HepG2 (cell line): Measurements from ENCODE around the gene PCYOX1L. TPM values are rescaled to one million over a fixed set of nuclear protein-coding genes. Genes with fewer than 3 reads are reported as not detected.

ENCODE experiments used
- AKAP8 ChIP-seq: sonication (generic); formaldehyde crosslinking; IDR thresholded peaks from 2 replicates; pipeline ENCODE4 v1.5.1; 2020; ENCODE audit warnings: mild to moderate bottlenecking, missing genetic modification reagents
- CBX1 ChIP-seq: IDR thresholded peaks from one replicate; pipeline ENCODE4 v1.6.1; 2016; ENCODE audit warnings: antibody characterized with exemption, low read depth
- ESRRA ChIP-seq: sonication (generic); formaldehyde crosslinking; IDR thresholded peaks from 2 replicates; pipeline ENCODE4 v1.5.1; 2020; ENCODE audit warnings: mild to moderate bottlenecking, low read depth, missing genetic modification reagents
- FOXA3 ChIP-seq: IDR thresholded peaks from 2 replicates; pipeline ENCODE4 v1.6.1; 2016; ENCODE audit warnings: missing genetic modification reagents, missing compliant biosample characterization
- FOXK2 ChIP-seq: fragments of 450-650 bp; IDR thresholded peaks from 2 replicates; pipeline ENCODE4 v1.6.1; 2016
- HMGXB4 ChIP-seq, 2 experiments: sonication (generic) in 1 of 2; formaldehyde crosslinking in 1 of 2; IDR thresholded peaks; 2 replicates each; pipeline versions ENCODE4 v1.4.0 to v1.6.1; 2018 to 2020; ENCODE audit warnings: missing genetic modification reagents in 2 of 2, borderline replicate concordance in 1 of 2, low read depth in 1 of 2, mild to moderate bottlenecking in 1 of 2, missing biosample characterization in 1 of 2
- MATR3 ChIP-seq: sonication (generic); formaldehyde crosslinking; IDR thresholded peaks from 2 replicates; pipeline ENCODE4 v1.4.0; 2020; ENCODE audit warnings: missing genetic modification reagents
- MXD3 ChIP-seq: IDR thresholded peaks from 2 replicates; pipeline ENCODE4 v1.6.1; 2016; ENCODE audit warnings: mild to moderate bottlenecking, missing biosample characterization, missing genetic modification reagents
- NCOA5 ChIP-seq: sonication (generic); formaldehyde crosslinking; IDR thresholded peaks from 2 replicates; pipeline ENCODE4 v1.4.0; 2020; ENCODE audit warnings: missing genetic modification reagents
- RARA ChIP-seq: IDR thresholded peaks from 2 replicates; pipeline ENCODE4 v1.6.1; 2016; ENCODE audit warnings: missing genetic modification reagents, missing compliant biosample characterization
- SIX1 ChIP-seq: sonication (generic); formaldehyde crosslinking; IDR thresholded peaks from 2 replicates; pipeline ENCODE4 v1.4.0; 2020; ENCODE audit warnings: missing genetic modification reagents, borderline replicate concordance
- TEAD2 ChIP-seq: sonication (generic); formaldehyde crosslinking; IDR thresholded peaks from 2 replicates; pipeline ENCODE4 v1.9.0; 2021; ENCODE audit warnings: missing genetic modification reagents
- TEF ChIP-seq: sonication (generic); formaldehyde crosslinking; IDR thresholded peaks from 2 replicates; pipeline ENCODE4 v1.5.0; 2020; ENCODE audit warnings: missing genetic modification reagents
- ZBTB38 ChIP-seq: sonication (generic); formaldehyde crosslinking; IDR thresholded peaks from 2 replicates; pipeline ENCODE4 v1.5.1; 2020; ENCODE audit warnings: mild to moderate bottlenecking, missing genetic modification reagents
- ZBTB42 ChIP-seq: sonication (generic); formaldehyde crosslinking; IDR thresholded peaks from 2 replicates; pipeline ENCODE4 v1.5.0; 2020; ENCODE audit warnings: mild to moderate bottlenecking, missing genetic modification reagents
- ZEB1 ChIP-seq: IDR thresholded peaks from 2 replicates; pipeline ENCODE4 v1.6.1; 2012; ENCODE audit warnings: mild to moderate bottlenecking, low read depth, inconsistent platforms; ENCODE audit not compliant: insufficient replicate concordance
- ZNF382 ChIP-seq: sonication (generic); formaldehyde crosslinking; IDR thresholded peaks from 2 replicates; pipeline ENCODE4 v1.5.0; 2020; ENCODE audit warnings: missing genetic modification reagents, mild to moderate bottlenecking, borderline replicate concordance
- ZNF432 ChIP-seq: sonication (generic); formaldehyde crosslinking; IDR thresholded peaks from 2 replicates; pipeline ENCODE4 v1.5.0; 2020; ENCODE audit warnings: missing genetic modification reagents, mild to moderate bottlenecking, borderline replicate concordance
- ZNF747 ChIP-seq: sonication (generic); formaldehyde crosslinking; IDR thresholded peaks from 2 replicates; pipeline ENCODE4 v1.8.1; 2023; ENCODE audit warnings: missing genetic modification reagents, mild to moderate bottlenecking, borderline replicate concordance
- polyA plus RNA-seq, 8 experiments: library from polyadenylated mRNA; depleted of rRNA in 3 of 8; stranded (reverse) in 7 of 8; unstranded in 1 of 8; fragments of >200 nt; fragmentation: Illumina TruSeq in 4 of 8; extraction: Trizol in 4 of 8; gene quantifications; 2 replicates each; pipeline versions ENCODE4 v1.2.1 to v1.2.3, GENCODE V29; 2011 to 2016; ENCODE audit warnings: low read depth in 4 of 8, missing spikeins in 1 of 8, mixed read lengths in 1 of 8; ENCODE audit not compliant: insufficient read depth in 1 of 8
- total RNA-seq, 5 experiments: library from RNA; depleted of rRNA; stranded (reverse); fragments of >200 nt; fragmentation: Illumina TruSeq; extraction: Trizol; gene quantifications; 2 replicates each; pipeline ENCODE4 v1.2.3, GENCODE V29; 2016; ENCODE audit warnings: low read depth in 1 of 5
- TF ChIP-seq, protein P1 (sequence below): sonication (generic); formaldehyde crosslinking; IDR thresholded peaks from 2 replicates; pipeline ENCODE4 v1.8.1; 2022; ENCODE audit warnings: low read depth, mild to moderate bottlenecking, missing genetic modification reagents
- TF ChIP-seq, protein P2 (sequence below): sonication (generic); formaldehyde crosslinking; IDR thresholded peaks from 2 replicates; pipeline ENCODE4 v1.4.0; 2020; ENCODE audit warnings: missing genetic modification reagents
- TF ChIP-seq, protein P3 (sequence below): IDR thresholded peaks from 2 replicates; pipeline ENCODE4 v1.6.1; 2016; ENCODE audit warnings: control low read depth

The PCYOX1L gene
- total and polyA plus RNA-seq, 2 of the 13 experiments (the other 11 are each of a cell fraction or from before 2014, with no cell fraction given) = 1.00 to 3.7 TPM

DNA sequence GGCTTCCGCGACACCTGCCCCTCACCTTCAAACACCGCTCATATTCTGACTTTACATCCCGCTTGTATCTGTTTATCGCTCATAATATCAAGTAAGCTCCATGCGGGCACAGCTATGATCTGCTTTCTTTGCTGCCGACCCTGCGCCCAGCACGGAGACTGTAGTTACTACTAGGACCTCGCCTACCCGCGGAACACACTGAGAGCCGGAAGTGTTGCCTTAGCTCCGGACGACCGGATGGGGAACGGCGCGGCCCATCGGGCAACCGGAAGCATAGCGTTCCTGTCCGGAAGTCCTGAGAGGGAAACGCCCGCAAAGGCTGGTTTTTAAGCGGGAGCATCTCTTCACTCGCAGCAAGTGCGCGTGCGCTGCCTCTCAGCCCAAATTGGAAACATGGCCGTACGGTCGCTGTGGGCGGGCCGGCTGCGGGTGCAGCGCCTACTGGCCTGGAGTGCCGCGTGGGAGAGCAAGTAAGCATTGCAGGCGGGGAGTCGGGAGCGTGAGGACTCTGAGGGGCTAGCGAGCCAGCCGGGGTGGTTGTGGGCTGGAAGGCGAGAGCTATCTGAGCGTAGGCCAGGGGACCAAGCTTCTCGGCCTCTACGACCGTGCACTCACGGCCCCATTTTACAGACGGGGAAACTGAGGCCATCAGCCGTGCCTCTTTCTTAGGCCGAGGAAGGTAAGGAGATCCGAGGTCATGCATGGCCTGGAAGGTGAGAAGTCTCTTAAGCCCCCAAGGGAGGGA lies 12.5 kb upstream of the PCYOX1L start, which contains the start of gene GRPEL2 (continued):
- TF ChIP-seq HMGXB4 (CRISPR knock-in tag; IDR thresholded peaks at IDR 0.05; ENCODE audit: borderline replicate concordance in 1 of 2, low read depth in 1 of 2) (peak; percentile 76 to 84), NCOA5 (no peak), ZEB1 (no peak), RARA (peak; percentile 29), AKAP8 (no peak; the same call in 1 of the 2 replicates), ZBTB38 (CRISPR knock-in tag) (peak; percentile 77), ZBTB42 (0 out of 2 replicates have a peak, but pooled peaks have one; percentile 58), TEAD2 (CRISPR knock-in tag) (no peak), TEF (CRISPR knock-in tag) (peak; percentile 21; the same call in 1 of the 2 replicates), ESRRA (no peak; the same call in 1 of the 2 replicates), ZNF432 (CRISPR knock-in tag) (no peak), ZNF747 (CRISPR knock-in tag) (peak; percentile 64; the same call in 1 of the 2 replicates), ZNF382 (CRISPR knock-in tag) (no peak), FOXA3 (CRISPR knock-in tag) (no peak; the same call in 1 of the 2 replicates), CBX1 (peak; percentile 19), MATR3 (CRISPR knock-in tag) (no peak), FOXK2 (peak; percentile 84), SIX1 (CRISPR knock-in tag) (0 out of 2 replicates have a peak, but pooled peaks have one; percentile 13), MXD3 (CRISPR knock-in tag) (0 out of 2 replicates have a peak, but pooled peaks have one; percentile 65)
- TF ChIP-seq, protein P1, sequence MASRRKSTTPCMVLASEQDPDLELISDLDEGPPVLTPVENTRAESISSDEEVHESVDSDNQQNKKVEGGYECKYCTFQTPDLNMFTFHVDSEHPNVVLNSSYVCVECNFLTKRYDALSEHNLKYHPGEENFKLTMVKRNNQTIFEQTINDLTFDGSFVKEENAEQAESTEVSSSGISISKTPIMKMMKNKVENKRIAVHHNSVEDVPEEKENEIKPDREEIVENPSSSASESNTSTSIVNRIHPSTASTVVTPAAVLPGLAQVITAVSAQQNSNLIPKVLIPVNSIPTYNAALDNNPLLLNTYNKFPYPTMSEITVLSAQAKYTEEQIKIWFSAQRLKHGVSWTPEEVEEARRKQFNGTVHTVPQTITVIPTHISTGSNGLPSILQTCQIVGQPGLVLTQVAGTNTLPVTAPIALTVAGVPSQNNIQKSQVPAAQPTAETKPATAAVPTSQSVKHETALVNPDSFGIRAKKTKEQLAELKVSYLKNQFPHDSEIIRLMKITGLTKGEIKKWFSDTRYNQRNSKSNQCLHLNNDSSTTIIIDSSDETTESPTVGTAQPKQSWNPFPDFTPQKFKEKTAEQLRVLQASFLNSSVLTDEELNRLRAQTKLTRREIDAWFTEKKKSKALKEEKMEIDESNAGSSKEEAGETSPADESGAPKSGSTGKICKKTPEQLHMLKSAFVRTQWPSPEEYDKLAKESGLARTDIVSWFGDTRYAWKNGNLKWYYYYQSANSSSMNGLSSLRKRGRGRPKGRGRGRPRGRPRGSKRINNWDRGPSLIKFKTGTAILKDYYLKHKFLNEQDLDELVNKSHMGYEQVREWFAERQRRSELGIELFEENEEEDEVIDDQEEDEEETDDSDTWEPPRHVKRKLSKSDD (CRISPR knock-in tag) = peak; percentile 85; the same call in 1 of the 2 replicates
- TF ChIP-seq, protein P2, sequence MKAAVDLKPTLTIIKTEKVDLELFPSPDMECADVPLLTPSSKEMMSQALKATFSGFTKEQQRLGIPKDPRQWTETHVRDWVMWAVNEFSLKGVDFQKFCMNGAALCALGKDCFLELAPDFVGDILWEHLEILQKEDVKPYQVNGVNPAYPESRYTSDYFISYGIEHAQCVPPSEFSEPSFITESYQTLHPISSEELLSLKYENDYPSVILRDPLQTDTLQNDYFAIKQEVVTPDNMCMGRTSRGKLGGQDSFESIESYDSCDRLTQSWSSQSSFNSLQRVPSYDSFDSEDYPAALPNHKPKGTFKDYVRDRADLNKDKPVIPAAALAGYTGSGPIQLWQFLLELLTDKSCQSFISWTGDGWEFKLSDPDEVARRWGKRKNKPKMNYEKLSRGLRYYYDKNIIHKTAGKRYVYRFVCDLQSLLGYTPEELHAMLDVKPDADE (CRISPR knock-in tag) = no peak
- TF ChIP-seq, protein P3, sequence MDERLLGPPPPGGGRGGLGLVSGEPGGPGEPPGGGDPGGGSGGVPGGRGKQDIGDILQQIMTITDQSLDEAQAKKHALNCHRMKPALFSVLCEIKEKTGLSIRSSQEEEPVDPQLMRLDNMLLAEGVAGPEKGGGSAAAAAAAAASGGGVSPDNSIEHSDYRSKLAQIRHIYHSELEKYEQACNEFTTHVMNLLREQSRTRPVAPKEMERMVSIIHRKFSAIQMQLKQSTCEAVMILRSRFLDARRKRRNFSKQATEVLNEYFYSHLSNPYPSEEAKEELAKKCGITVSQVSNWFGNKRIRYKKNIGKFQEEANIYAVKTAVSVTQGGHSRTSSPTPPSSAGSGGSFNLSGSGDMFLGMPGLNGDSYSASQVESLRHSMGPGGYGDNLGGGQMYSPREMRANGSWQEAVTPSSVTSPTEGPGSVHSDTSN (CRISPR knock-in tag) = no peak
